Heart left ventricle (tissue), 13 donors: Measurements from ENCODE around the gene HMCN2.

Experiments used
- CTCF ChIP-seq, 12 donors: fragments of 200-600 bp; sonication (generic) in 4 of 12; IDR thresholded peaks; one replicate each; pipeline versions ENCODE4 v1.5.0 to v1.8.0; 2018 to 2022; ENCODE audit warnings: antibody characterized with exemption in 12 of 12, mild to moderate bottlenecking in 5 of 12
- POLR2A ChIP-seq, 2 donors: fragments of 450-650 bp; IDR thresholded peaks; one replicate each; pipeline ENCODE4 v1.6.1; 2017; ENCODE audit warnings: antibody characterized with exemption in 2 of 2, mild to moderate bottlenecking in 2 of 2, moderate library complexity in 2 of 2
- donor health status: ischemic (EF 13 %, LVEDD 7.1; RV severe dilation, severe dysfunction).
- donor health status: DM: no; HTN: yes; CAD: no.
- donor health status: DM: no; HTN: no; CAD: no.
- donor health status: ischemic (EF 25% LVEDD 6.9; RV normal size, moderate dysfunction).
- donor health status: ischemic (EF 25% LVEDD 5.7; RV mildly dilated, moderate dysfunction).
- donor health status: ischemic (EF 35%, LVEDD 5.7; RV mildly dilated, moderate dysfunction).
- donor health status: nonischemic (EF 11% LVEDD 7.7; RV severe dilation, severe dysfunction).
- donor health status: DM: yes; HTN: yes; CAD: no.
- donor health status: PGD.
- donor health status: ischemic (EF 29% LVEDD 5.4; RV normal size, mild dysfunction).
- donor health status: nonischemic (EF 23%, LVEDD 6.1; RV moderate dilation, normal function).

GRCh38 chr9:130483371-130483971, 217.9 kb downstream of the HMCN2 start:
- no peak for TF ChIP-seq CTCF (IDR thresholded peaks at IDR 0.05)
- no peak for TF ChIP-seq POLR2A (IDR thresholded peaks at IDR 0.05)
